Rectal smooth muscle tissue (tissue), 1 donor: ENCODE results near the gene SCT.

Source experiments
- H3K27ac ChIP-seq: one replicate; pipeline ENCODE4 v1.7.0; 2013; ENCODE audit warnings: low read depth, low read length, inconsistent platforms
- H3K27me3 ChIP-seq: one replicate; pipeline ENCODE4 v1.7.0; 2013; ENCODE audit warnings: low read length; ENCODE audit not compliant: control insufficient read depth, insufficient read depth
- H3K36me3 ChIP-seq: one replicate; pipeline ENCODE4 v1.7.0; 2013; ENCODE audit warnings: low read length; ENCODE audit not compliant: control insufficient read depth, insufficient read depth
- H3K4me1 ChIP-seq: one replicate; pipeline ENCODE4 v1.7.0; 2013; ENCODE audit warnings: low read length; ENCODE audit not compliant: control insufficient read depth, insufficient read depth
- H3K4me3 ChIP-seq: one replicate; pipeline ENCODE4 v1.7.0; 2013; ENCODE audit warnings: low read length
- H3K9ac ChIP-seq: one replicate; pipeline ENCODE4 v1.7.0; 2013; ENCODE audit warnings: low read length

Gene SCT

DNA sequence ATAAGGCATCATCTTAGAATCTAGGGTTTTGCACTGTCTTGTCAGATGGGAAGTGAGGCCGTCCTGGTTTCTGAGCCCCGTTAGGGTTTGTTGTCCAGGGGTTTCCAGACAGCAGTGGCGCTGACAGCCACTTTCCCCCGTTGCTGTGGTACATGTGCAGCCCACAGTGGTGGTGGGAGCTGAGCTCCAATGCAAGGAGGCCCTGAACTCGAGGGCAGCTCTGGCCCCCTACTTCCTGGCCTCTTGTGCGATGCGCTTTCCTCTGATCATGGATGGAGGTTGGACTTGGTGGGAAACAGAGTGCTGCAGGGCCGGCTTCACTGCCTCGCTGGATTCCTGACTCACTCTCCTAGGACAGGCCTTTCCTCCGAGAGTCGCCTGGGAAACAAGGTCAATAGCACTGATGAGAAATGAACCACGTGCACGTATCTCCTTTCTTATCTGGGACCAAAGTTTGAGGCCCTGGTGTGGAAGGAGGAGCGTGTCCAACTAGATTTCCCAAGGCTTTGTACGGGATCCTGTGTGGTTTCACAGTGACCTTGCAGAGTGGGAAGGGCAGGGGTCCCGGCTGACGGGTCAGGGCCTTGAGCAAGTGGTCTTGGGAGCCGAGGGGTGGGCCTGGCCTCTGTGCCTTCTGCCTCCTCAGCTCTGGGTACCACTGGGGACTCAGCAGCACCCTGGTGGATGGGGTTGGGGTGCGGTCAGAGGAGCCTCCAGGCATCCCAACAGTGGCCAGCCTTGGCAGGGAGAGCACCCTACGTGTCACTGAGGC, 47.0 kb downstream of the SCT start:
- Histone ChIP-seq H3K27ac (no peak overlapping the region), H3K36me3 (peaks cover 15% of the 10 kb centered on the region), H3K4me1 (peaks cover 12% of the 10 kb centered on the region), H3K4me3 (no peak overlapping the region), H3K27me3 (no peaks in the 10 kb centered on the region), H3K9ac (no peak overlapping the region)

GRCh38 chr11:578276-579035, 48.5 kb downstream of the SCT start:
- H3K4me1 ChIP-seq, result peaks cover 12% of the 10 kb centered on the region
- no peak overlapping the region for H3K27ac ChIP-seq
- peaks cover 7% of the 10 kb centered on the region for H3K36me3 ChIP-seq
- no peaks in the 10 kb centered on the region for H3K27me3 ChIP-seq
- no peak overlapping the region for H3K4me3 ChIP-seq
- H3K9ac ChIP-seq, result no peak overlapping the region

DNA sequence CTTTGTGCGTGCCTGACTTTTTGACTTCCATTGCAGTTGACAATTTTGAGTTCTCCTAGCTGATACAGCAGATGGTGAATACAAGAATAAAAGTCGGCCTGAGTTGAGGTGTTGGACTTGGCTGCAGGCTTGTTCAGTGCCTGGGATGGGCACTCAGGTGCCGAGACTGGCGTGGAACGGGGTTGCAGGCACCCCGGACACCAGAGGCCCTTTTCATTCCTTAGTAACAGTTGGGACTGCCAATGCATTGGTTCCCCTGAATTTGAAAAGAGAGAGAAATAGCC, 49.4 kb downstream of the SCT start:
- Histone ChIP-seq H3K4me3 (peak overlapping the region; percentile 92), H3K4me1 (peaks cover 12% of the 10 kb centered on the region), H3K27ac (no peak overlapping the region), H3K9ac (peak overlapping the region; percentile 67), H3K36me3 (peaks cover 4% of the 10 kb centered on the region), H3K27me3 (peaks cover 2% of the 10 kb centered on the region)

DNA sequence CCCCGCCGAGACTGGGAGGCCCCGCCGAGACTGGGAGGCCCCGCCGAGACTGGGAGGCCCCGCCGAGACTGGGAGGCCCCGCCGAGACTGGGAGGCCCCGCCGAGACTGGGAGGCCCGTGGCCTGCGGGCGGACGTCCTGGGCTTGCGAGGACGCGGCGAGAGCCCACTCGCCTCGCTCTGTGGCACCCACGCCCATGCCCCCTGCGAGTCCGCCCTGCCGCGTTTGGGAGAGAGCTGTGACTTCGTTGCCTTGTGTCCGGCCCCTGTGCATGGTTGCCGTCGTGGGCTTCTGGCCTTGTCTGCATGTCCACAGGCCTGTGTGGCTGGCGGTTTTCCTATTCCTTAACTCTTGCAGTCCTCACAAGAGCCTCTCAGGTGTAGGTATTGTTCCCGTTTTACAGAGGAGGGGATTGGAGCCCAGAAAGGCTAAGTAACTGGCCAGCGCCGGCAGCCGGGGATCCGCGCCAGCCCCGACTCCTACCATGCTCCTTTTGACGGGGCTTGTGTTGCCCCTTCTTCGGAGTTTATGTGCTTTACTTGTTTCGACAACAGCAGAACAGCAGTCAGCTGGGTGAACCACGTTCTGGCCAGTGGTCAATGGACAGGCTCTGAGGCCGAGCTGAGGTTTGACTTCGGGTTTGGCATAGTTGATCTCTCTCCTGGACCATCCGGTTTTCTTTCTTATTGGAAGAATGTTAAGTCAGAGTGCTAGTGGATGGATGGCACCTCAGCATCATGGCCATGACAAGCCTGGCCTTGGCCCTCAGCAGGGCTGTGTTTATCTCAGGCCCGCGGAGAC, 50.0 kb downstream of the SCT start:
- H3K27ac ChIP-seq, result peak overlapping the region; percentile 68
- H3K4me3 ChIP-seq, result peak overlapping the region; percentile 92
- H3K4me1 ChIP-seq, result peaks cover 12% of the 10 kb centered on the region
- H3K36me3 ChIP-seq, result peaks cover 4% of the 10 kb centered on the region
- peak overlapping the region; percentile 67 for H3K9ac ChIP-seq
- peaks cover 2% of the 10 kb centered on the region for H3K27me3 ChIP-seq
